Raji (cell line): ENCODE results near the gene CYB5B.

Source experiments
- POLR2A ChIP-seq: IDR thresholded peaks from 2 replicates; pipeline ENCODE4 v1.6.1; 2011; ENCODE audit warnings: low read depth, low read length, control low read depth; ENCODE audit not compliant: insufficient read depth

The CYB5B gene

GRCh38 chr16:69404275-69404805 lies 20.1 kb upstream of the CYB5B start:
- no peak for TF ChIP-seq POLR2A

- no peak for TF ChIP-seq POLR2A
Observed at GRCh38 chr16:69405326-69405725, 19.1 kb upstream of the CYB5B start.

GRCh38 chr16:69405757-69406156 lies 18.7 kb upstream of the CYB5B start:
- no peak for TF ChIP-seq POLR2A

- TF ChIP-seq POLR2A: no peak
Observed at GRCh38 chr16:69406780-69407331, 17.6 kb upstream of the CYB5B start.

- TF ChIP-seq POLR2A: no peak
Observed at GRCh38 chr16:69407702-69408323, 16.6 kb upstream of the CYB5B start.

- no peak for TF ChIP-seq POLR2A
Observed at GRCh38 chr16:69408475-69408874, 15.9 kb upstream of the CYB5B start.

- TF ChIP-seq POLR2A: no peak
Observed at GRCh38 chr16:69410219-69410990, 14.0 kb upstream of the CYB5B start.

GRCh38 chr16:69411064-69411985 lies 13.1 kb upstream of the CYB5B start:
- no peak for TF ChIP-seq POLR2A

GRCh38 chr16:69412287-69412686 lies 12.1 kb upstream of the CYB5B start:
- no peak for TF ChIP-seq POLR2A

- no peak for TF ChIP-seq POLR2A
Observed at GRCh38 chr16:69413045-69413664, 11.3 kb upstream of the CYB5B start.

- no peak for TF ChIP-seq POLR2A
Observed at GRCh38 chr16:69417520-69418199, 6.8 kb upstream of the CYB5B start.

- no peak for TF ChIP-seq POLR2A
Observed at GRCh38 chr16:69419956-69420355, 4.5 kb upstream of the CYB5B start.

GRCh38 chr16:69423189-69423588 lies 1.2 kb upstream of the CYB5B start:
- TF ChIP-seq POLR2A: no peak
